Spleen (tissue), 7 donors: ENCODE measurements around the gene KANSL1.

Experiments
- CTCF ChIP-seq, 11 experiments: fragments of 200-600 bp in 7 of 11; fragments of 450-650 bp in 4 of 11; sonication (generic) in 4 of 11; IDR thresholded peaks in 8 of 11; conservative IDR thresholded peaks in 3 of 11; 1 replicate in 7 of 11; 2 replicates in 4 of 11; pipeline versions ENCODE4 v1.4.0 to v1.8.0; 2016 to 2021; ENCODE audit warnings: antibody characterized with exemption in 11 of 11, inconsistent platforms in 4 of 11, mild to moderate bottlenecking in 1 of 11
- POLR2A ChIP-seq, 3 donors: fragments of 450-650 bp; IDR thresholded peaks; one replicate each; pipeline ENCODE4 v1.5.1; 2017; ENCODE audit warnings: antibody characterized with exemption in 3 of 3, mild to moderate bottlenecking in 1 of 3
- POLR2AphosphoS5 ChIP-seq, 3 donors: sonication (generic); formaldehyde crosslinking; IDR thresholded peaks; one replicate each; pipeline ENCODE4 v1.5.1; 2017; ENCODE audit warnings: antibody characterized with exemption in 3 of 3
- donor health status: DM: no; HTN: no; CAD: no; lungs with moderate emphysema.
- donor health status: DM: no; HTN: no; CAD: no.
- donor health status: DM: no; HTN: no; CAD: no.

- TF ChIP-seq CTCF (IDR thresholded peaks at IDR 0.05 in 8 of 11, conservative IDR thresholded peaks at IDR 0.05 in 3 of 11) = no peak
- no peak for TF ChIP-seq POLR2AphosphoS5 (IDR thresholded peaks at IDR 0.05)
- no peak for TF ChIP-seq POLR2A (IDR thresholded peaks at IDR 0.05)
Measured at GRCh38 chr17:46141645-46142044, 51.6 kb downstream of the KANSL1 start.
